Cerebellar nuclear complex (tissue), 1 donor: Measurements from ENCODE around the gene SCAANT1.

ENCODE experiments used
- DNase-seq, 2 experiments: peaks; one replicate each; lab custom pipeline; 2025; lab: John Stamatoyannopoulos, UW

The SCAANT1 gene

DNA sequence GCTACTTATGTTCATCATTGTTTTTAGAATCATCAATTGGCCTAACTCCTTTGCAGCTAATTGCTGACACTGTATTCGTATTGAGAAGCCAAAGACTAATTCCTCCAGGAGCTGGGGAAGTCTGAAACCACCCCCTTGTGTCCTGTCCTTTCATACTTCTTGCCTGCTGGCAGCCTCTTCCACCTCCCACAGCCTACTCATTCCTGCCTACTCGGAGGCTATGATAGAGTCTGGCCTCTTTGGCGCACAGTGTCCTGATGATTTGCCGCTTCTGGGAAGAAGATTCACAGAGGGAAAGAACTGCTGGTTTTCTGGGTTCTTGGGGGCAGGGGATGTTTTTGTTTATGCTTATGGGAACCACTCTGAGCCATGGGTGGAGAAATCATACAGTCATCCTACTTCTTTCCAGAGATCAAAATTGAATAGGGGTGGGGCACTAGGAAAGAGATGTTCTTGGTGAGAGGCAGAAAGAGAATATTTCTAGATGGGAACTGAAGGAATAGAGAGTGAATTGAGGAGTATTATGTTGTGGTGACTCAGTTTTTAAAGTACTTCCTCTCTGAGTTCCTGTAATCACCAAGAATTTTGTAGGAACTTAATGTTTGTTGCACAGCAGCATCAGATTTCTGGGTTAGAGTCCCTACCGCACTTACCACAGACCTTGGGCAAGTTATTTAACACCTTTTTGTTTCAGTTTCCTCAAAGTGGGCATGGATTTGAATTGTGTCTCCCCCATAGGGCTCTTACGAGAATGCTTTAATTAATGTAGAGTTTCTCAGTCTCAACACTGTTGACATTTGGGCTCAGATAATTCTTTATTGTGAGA, 22.1 kb upstream of the SCAANT1 start:
- no peak for DNase-seq

DNA sequence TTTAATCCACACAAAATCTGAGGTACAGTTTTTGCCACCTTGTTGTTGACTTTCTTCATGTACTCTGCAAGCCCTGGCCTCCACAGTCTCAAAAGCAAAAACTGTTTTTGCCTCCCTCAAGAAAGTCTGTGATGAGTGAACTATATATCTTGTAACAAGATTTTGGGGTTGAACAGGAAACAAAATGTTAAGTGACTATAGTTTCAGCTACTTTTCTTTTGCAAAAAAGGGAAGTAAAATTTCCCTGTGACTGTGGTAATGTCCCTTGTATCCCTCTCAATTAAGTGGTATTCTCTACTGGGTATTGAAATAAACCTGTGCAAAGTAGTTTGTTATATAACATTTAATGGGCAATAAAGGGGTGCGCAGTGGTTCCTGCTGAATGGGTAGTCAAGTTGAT, 21.3 kb upstream of the SCAANT1 start:
- no peak for DNase-seq

DNA sequence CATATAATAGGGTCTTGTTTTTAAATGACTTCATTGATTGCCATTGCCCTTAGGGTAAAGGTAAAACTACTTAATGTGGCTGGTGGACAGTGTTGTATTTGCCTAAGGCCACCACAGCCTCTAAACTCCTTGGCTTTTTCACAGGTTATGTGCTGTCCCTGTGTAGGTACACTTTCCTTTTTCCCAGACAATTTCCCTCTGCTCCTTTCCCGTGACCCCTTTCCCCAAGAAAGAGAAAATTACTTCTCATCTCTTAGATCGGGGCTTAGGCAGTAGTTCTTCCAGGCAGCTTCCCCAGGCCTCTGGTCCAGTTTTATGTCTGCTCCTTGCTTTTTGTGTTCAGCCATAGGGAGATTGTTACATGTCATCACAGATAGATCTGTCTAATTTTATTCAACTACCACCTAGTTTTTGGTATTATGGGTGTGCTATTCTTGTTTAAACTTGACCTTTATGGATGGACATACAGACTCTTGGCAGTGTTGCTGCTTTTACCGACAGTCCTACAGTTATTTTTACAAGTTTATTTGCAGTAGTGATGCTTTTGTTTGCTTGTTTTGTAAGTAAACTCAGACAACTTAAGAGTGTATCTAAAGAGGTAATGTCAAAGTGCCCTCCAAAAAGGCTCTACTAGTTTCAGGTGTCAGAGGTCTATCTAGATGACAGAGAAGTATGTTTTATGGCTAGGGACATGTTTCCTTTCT, 20.5 kb upstream of the SCAANT1 start:
- DNase-seq: no peak

DNA sequence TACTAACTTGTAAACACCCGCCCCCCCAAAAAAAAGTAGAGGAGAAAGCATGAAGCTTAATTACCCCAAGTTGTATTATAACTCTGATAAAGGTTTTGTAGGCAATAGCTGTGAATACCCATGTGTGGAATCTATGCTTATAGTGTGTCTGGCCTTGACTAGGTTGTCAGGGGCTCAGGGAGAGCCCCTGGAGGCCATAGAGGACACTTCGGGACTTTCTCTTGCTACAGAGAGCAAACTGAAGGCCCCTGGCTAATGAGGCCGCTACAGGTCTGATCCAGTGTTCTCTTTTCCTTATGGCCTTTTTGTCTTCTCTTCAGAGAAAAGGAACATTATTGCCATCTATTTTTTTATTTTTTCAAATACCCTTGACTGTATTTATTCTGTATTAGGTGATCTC, 19.1 kb upstream of the SCAANT1 start:
- DNase-seq: no peak

DNA sequence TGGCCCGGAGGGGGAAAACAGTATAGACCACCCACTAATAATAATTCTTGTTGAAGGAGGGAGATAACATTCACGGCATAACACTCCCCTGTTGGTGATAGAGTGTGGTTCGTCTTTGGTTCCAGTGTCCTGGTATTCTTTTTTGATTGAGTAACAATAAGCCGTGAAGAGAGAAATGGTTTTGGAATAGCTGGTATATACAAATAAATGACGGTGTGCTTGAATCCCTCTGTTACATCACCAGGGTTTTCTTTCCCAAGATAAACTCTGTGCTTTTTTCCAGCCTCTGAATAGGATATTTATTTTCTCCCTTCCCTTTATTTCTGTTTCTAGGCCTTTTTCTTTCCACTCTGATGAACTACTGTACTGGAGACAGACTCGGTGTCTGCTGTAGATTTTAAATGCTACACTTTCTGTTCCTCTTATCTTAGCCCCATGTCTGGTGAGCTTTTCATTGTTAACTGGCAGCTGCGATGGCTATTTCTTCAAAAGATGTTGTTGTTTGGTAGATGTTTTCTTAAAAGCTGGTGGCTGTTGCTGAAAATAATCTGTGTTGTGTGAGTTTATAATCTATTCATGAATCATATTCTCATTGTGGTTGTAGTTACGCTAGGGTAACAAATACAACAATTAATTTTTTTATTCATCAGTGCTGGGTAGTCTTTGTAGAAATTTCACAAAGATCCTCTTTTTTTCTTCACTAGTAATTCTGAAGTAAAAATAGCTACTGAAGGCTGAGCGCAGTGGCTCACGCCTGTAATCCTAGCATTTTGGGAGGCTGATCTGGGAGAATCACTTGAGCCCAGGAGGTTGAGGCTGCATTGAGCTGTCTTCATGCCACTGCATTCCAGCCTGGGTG, 15.5 kb upstream of the SCAANT1 start:
- no peak for DNase-seq

DNA sequence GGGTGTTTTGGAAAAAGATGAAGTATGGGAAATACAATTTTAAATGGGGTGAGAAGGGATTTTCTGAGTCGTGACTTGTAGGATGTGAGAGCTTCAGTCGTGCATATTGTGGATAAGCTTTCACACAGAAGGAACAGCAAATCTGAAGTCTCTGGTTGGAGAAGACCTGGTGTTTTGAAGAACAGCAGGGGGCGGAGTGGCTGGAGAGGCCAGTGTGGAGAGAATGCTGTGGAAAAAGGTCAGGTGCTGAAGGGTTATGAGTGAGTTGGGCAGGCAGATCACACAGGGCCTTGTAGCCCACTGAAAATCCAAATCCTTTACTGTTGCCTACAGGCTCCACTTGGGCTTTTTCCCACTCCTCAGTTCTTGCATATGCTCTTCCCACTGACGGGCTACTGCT, 14.1 kb upstream of the SCAANT1 start:
- DNase-seq: no peak

DNA sequence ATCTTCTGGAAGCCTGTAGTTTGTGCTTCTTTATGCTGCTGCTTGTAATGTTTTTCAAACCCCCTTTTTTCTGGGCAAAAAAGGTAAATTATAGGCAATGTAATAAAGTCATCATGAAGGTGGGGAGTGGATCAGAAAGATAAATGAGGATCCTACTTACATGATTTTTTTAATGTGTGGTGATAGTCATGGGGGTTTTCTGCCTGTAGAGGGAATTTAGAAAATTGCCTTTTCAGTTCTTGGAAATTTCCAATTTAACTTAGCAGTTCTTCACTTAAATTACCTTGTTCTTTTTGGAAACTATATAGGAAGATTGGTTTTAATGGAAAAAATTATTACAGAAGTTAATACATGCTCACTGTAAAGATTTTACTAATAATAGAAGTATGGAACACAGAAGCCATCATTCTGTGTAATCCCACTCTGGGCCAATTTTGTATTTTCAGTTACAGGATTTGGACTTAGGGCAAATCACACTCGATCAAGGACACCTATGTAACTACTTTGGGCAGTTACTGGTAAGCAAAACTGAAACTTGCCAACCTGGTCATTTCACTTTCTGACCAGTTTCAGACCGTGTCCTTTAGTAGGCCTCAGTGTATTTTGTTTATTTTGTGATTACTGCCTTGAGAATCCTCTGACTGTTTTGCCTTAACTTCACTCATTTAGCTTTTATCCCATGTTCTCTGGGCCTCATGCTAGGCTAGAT, 10.5 kb upstream of the SCAANT1 start:
- DNase-seq: no peak

DNA sequence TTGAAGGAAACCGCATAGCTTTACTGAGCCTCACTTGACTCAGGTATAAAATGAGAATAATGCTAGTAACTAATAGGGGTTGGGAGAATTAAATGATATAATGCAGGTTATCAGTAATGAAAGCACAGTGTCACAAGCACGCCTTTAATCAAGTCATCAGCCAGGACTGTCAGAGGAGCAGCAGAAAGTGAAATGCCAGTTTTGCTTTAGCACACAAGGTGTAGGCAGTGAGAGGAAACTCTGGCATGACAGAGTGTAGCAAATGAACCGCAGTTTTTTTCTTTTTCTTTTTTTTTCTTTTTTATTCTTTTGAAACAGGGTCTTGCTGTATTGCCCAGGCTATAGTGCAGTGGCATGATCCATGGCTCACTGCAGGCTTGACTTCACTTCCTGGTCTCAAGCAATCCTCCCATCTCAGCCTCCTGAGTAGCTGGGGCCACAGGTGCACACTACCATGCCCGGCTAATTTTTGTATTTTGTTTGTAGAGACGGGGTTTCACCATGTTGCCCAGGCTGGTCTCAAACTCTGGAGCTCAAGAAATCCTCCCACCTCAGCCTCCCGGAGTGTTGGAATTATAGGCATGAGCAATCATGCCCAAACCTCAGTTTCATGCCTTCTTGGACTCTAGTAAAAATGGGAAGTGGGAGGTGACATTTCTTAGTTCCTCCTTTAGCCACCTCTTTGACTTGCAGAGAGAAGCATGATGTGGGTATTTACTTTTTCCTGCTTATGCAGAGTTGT, 9.7 kb upstream of the SCAANT1 start:
- DNase-seq: no peak

DNA sequence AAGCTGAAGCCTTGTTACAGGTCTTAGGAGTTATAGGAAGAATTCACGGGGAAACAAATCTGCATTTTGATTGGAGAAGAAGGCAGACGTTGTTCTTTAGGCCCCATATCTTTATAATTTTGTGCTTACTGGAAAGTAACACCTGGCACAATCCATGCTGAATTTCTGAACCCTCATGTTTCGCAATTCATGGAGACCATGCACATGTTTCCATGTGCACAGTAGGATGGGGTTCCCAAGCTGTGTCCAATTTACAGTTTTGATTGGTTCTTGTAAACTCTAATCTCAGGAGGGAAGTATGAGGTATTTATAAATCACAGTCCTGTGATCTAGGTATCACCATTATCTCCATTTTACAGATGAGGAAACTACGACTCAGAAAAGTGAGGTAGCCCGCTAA, 7.8 kb upstream of the SCAANT1 start:
- DNase-seq: no peak

DNA sequence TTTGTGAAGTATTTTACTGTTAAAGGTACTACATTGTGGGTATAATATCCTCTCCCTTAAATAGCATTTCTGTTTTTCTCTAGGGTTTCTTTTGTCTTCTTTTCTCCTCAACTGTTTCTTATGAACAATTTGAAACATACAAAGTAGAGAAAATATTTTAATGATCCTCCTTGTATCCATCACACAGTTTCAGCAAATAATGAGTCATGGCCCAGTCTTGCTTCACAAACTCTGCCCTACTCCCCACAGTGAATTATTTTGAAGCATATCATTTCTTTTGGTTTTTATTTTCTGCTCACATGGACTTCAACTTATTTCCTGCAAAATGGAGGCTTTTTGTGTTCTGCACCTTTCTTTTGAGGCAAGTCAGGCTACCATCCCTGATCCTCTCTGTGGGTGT, 6.1 kb upstream of the SCAANT1 start:
- DNase-seq: no peak

DNA sequence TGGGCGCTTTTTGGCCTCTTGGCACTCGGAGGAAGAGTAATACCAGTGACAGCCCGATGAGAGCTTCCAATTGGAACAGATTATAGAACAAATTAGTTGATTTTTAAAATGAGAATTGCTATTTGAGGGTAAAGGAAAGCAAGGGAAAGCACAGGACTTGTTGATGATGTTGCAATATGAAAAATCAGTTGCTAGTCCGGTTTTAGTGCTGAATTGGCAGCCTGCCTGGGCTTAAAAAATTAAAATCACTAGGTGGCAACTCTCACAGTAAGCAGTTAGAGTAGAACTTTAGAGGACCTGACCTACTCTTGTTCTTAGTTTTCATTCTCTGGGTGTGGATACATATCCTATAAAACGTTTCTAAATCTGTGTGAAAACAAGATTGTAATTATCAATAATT, 2.1 kb upstream of the SCAANT1 start:
- DNase-seq: no peak

DNA sequence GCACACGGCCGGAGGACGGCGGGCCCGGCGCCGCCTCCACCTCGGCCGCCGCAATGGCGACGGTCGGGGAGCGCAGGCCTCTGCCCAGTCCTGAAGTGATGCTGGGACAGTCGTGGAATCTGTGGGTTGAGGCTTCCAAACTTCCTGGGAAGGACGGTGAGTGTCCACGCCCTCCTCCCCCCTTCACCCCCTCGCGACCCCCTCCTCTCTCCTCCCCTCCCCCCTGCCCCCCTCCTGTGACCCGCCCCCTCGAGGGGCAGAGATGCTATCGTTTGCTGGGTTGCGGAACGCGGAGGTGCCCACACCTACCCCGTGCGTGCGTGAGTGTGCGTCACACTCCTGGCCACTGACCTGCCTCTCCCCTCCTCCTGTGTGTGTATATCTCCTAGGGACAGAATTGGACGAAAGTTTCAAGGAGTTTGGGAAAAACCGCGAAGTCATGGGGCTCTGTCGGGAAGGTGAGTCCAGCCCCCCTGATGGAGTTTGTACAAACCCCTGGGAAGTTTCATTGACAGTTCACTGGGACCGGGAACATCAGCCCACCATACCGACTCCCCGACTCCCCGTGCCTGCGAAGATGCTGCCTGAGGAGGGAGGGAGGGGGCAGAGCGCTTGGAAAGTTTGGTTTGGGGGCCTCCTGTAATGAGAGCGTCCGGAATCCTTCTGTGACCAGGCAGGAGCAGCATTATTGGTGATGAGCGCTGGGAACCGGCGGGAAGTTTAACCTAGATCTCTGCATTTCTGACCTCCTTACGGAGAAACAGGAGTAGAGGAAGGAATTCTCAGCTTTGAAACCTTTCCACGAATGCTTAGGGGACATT, 795 bp upstream of the SCAANT1 start:
- no peak for DNase-seq

DNA sequence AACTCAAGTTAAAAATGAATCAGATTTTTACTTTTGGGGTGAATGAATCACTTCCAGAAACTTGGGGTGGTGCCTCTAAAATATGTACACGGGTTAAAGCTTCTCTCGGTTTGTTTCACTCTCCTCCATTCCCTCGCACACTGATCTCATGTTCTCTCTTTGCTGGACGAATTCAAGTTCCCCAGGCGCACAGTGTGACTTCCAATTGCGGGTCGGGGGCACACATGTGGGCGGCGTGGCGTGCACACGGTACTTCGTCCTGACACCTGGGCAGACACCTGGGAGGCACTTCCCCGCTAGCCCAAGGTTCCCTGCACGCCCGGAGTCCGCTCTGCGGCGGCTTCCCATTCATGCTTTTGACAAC, 692 bp downstream of the SCAANT1 start:
- no peak for DNase-seq

DNA sequence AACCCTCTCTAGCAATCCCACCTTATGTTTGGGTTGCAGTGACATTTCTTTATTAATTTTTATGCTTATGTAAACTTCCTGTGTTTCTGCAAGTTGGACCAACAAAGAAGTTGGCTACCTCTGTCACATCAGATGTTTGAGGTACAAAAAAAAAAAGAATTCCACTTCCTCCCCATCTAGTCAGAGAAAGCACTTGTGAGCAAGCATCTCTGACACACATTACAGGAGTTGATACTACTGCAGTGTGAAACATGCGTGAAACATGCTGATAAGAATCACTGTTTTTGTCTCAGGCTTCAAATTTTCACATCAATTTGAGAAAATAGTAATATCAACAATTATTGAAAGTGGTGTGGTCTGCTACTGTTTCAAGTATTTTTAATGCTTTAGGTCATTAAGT, 1.3 kb downstream of the SCAANT1 start:
- DNase-seq: no peak

DNA sequence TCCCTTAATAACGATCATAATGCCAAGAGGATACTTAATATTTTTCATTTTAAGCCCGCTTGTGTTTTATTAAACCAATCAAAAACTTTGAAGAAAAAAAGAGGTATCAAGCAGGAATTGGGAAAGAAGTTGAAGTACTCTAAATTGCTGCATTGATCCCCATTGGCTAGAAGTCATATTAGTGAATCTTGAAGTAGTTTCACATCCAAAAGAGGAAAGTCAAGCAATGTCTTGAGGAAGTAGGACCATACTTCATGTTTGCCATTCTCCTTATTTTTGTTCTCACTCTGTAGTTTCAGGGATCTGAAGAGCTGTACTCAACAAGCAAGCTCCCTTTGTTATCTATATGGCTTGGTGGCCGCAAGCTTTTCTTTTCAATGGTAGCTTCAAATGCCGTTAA, 2.2 kb downstream of the SCAANT1 start:
- DNase-seq: no peak

DNA sequence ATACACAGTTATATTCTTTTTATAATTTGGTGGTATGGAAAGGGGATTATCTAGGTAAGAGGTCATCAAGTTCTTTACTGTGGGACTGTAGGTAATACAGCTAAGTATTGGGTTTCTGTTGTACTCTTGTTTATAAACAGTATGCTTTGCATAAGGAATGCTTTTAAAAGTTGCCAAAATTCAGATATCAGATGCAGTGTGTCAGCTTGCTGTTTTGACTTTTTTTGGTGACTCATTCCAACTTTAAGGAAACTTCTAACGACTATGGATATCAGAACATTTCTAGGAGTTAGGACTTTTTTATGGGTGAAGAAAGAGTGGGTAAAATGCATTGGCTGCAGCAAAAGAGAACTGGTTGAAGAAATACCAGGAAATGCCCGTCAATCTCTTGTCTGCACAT, 2.8 kb downstream of the SCAANT1 start:
- DNase-seq: no peak

DNA sequence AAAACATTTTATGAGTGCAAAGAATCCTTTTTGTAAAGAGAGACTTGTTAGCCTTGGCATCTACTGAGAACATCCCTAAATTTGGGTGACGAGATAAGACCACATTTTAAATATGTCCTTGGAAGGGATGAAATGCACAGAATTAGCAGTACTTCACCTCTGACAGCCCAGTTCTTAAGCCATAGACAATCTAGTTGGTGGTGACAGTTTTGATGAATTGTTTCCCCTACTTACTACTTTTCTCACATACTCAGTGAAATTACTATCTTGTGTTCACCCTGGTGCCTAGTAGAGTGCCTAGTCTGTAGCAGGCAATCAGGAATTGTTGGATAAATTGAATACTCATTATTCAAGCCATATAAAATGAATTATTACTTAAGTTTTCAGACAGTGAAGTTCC, 3.4 kb downstream of the SCAANT1 start:
- no peak for DNase-seq

DNA sequence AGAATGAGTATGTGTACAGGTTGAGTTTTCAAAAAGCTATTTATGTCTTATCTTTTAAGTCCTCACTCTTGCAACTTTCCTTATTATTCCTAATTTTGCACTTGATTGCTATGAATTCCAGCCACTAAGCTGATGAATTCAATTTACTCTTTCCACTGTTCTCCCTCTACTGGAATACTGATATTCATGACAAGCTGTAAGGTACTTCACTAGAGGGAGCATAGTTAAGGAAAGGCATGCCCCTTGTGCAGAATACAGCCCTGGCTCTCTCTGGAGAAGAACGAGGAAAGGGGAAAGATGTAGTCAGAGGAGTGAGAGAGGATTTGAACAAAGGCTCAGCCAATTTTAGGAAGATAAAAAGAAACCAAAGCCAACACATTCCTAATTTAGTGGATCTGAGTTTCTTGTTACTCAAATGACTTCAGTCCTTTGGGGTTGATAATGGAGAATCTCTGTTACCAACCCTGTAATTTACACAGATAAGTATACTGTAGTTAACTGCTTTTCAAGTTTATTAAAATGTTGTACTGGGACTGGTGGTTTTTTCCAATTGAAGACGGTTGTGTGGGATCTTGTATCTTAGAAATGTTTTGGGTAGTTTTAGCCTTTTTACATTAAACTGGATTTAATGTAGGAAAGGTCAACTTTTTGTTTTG, 4.0 kb downstream of the SCAANT1 start:
- no peak for DNase-seq

DNA sequence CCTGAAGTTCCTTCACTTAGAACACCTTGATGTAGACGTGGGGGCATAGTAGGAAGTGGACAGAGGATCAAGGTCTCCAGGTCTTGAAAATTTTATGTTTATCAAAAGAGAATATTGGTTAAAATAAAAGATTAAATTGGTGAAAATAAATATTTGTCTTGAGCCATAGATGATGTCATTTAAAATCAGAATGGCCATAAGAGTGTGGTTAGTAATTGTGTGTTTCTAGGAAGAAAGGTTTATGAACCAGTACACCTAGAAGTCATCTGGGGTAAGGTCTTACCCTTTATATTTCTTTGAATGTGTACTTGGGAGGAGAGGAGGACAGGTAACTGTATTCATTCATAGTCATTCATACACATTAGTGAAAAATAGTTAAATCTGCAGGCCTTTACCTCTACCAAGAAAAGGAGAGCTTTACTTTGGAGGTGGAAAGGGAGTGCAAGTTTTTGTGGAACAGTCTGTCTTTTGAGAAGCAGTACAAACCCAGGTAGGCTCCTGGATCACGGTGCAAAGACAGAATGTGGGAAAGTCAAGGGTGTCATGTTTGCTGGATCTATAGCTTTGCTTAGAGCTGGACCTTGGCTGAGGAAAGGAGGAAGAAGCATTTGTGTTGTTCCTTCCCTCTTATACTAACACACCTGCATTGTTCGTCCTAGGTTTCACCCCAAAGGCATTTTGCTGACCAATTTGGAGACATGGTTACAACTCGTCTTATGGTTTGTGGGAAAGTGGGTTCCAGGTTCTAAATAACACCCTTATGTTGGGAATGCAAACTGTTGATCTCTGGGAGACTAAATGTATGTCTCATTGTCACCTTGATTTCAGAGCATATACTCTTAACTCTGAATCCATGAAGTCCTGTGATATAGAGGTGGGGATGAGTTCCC, 6.2 kb downstream of the SCAANT1 start:
- DNase-seq: no peak
